HG03520 (cell line): ENCODE results near the gene SLC1A6.
"Not testable (repeated sequence)": the region's sequence is repeated elsewhere in the genome, so short reads cannot be mapped to it uniquely, and the experiment has no call there.

Source experiments
- ATAC-seq: cut with Tn5 transposase; IDR thresholded peaks from one replicate; pipeline ENCODE4 v1.9.1; 2021; ENCODE audit warnings: mild to moderate bottlenecking, moderate library complexity; ENCODE audit not compliant: unreplicated experiment

Gene SLC1A6

DNA sequence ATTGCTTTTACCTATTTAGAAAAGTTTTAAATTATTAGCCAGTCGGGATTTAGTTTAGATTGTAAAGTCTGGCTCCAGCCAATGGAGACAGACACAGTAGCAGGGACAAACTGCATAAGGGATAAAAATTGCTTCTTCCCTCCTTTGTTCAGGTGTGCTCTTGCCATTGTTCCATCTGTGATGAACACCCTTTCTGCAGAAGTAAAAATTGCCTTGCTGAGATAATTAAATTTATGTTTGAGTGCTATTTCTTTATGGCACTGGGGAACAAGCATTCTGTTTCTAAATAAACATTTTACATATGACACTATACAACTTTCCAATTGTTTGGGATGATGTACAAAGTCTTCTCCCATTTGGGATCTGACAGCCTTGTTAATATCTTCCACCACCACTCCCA is 20.4 kb downstream of the SLC1A6 start:
- ATAC-seq, result no peak

DNA sequence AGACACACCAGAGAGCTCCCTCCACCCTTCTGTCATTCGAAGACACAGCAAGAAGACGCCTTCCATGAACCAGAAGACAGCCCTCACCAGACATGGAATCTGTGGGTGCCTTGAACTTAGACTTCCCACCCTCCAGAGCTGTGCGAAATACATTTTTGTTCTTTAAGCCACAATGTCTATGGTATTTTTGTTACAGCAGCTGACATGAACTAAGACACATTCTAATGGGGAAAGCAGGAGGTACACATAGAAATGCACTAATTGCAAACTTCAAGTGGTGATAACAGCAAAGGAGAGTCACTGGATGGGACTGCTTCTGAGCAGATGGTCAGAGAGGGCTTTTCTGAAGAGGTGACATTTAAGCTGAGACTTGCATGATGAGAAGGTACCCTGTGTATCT is 22.2 kb downstream of the SLC1A6 start:
- ATAC-seq, result no peak

DNA sequence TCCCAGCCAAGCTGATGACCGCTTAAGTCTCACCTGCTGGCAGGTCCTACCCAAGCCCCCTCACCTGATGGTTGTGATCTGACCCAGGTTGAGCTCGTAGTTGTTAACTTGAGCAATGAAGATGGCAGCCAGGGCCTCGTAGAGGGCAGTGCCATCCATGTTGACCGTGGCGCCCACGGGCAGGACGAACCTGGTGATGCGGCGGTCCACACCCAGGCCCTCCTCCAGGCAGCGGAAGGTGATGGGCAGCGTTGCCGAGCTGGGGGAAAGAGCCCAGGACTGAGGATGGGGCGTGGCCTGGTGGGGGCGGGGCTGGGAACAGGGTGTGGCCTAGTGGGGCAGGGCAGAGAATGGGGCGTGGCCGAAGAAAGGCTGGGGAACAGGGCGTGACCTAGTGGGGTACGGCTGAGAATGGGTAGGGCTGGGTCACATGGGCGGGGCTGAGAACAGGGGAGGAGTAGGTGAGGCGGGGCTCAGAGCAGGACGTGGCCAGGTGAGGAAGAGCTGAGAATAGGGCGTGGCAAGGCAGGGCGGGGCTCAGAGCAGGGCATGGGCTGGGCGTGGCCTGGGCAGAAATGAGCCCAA is 25.5 kb downstream of the SLC1A6 start:
- ATAC-seq, result no peak

DNA sequence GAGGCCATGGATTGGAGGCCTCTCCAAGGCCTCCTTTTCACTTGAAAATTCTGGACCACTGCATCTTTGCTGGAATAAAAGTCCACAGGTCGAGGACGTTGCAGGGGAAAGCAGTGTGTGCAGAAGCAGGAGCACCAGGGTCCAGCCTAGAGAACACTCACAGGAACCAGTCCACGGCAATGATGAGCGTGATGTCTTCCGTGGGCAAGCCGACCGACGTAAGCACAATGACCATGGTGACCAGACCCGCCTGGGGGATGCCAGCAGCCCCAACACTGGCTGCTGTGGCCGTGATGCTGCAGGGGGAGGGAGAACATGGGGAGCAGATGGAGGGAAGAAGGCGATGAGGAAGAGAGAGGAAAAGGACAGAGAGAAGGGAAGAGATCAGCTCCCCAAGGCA is 26.9 kb downstream of the SLC1A6 start:
- no peak for ATAC-seq

DNA sequence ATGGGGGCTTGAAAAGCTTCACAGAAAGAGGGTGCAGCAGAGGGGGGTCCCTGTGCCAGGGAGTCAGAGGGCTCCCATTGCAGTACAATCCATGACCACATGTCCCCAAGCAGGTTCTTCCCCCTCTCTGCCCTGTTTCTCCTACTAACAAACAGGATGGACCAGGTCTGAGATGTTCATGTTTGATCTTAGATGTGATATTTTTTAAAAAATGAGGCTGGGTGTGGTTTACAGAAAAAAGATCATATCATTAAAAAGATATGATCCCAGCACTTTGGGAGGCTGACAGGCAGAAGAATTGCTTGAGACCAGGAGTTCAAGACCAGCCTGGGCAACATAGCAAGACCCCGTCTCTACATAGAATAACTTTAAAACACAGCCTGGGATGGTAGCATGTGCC is 29.2 kb downstream of the SLC1A6 start:
- ATAC-seq, result no peak

DNA sequence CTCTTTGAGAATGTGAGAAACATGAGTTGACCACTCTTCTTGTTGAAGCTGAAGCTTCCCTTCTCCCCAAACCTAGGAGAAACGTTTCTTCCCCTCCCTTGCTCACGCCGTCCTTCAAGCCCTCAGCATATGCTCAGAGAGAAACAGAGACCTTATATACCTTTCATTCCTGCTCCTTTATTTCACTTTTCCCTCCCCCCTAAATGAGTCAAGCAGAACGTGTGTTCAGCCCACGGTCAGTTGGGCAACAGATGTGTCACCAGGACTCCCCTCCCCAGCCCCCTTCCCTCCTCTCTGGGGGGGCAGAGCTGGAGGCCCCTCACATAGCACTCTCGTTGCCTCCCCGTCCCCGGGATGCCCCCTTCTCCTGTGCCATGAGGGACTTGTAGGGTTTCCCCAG is 29.8 kb downstream of the SLC1A6 start:
- no peak for ATAC-seq

DNA sequence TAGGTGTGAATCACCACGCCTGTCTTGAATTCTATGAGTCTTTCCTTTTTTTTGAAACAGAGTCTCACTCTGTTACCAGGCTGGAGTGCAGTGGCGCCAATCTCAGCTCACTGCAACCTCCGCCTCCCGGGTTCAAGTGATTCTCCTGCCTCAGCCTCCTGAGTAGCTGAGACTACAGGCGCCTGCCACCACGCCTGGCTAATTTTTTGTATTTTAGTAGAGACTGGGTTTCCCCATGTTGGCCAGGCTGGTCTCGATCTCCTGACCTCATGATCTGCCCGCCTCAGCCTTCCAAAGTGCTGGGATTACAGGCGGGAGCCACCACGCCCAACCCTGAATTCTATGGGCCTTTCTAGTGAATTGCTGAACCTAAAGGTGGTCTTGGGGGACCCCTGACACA is 30.3 kb downstream of the SLC1A6 start:
- not testable (repeated sequence) for ATAC-seq

DNA sequence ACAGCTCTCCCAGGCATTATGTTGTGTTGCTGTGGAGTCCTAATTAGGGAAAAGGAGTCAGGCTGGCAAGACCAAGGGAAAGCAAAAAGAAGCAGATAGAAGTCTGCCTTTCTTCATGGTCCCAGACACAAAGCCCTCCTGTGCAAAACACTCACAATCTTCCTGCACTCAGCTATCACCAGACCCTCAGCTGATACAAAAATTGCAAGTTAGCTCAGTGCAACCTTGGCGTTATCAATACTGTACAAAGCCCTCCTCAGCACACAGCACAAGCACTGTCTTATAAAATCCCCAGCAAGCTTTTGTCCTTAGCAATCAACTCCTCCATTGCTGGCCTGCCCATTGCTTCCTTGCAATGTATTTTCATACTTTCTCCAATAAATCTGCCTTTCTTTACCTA is 35.2 kb downstream of the SLC1A6 start:
- no peak for ATAC-seq

DNA sequence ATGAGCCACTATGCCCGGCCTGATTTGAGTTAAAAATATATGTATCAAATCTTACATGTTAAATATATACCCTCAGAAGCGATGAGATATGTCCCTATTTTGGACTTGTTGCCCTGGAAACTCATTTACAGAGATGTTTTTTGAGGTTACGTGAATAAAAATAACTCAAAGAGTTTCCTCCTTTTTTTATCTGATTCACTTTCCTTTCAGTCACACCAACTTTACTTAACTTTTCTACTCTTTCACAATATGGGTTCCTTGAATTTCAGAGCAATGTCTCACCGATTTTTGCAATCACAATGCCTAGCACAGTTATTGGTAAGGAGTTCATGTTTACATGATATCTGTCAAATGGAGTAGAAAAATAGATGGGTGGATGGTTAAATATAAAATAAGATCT is 36.1 kb downstream of the SLC1A6 start:
- ATAC-seq, result no peak

DNA sequence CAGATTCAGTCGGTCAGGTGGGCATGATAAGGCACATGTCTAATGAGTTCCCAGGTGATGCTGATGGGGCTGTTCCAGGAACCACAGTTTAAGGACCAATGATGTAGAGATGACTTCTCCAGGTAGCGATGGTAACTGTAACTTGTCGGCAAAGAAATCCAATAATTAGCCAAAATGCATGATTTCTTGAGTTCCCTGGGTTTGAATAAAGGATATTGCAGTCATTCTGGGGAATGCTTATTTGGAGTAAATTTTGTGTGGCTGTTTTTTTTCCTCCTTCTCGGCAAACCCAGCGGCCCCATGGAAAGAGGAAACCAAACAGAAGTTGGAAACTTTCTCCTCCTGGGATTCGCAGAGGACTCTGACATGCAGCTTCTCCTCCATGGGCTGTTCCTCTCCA is 38.5 kb downstream of the SLC1A6 start, which contains the start of gene OR7C2:
TSS of gene OR7C2 (plus strand) at position 301 of the 400 bp plus-strand sequence. CDS start at position 301, 0 bp downstream.
- no peak for ATAC-seq

DNA sequence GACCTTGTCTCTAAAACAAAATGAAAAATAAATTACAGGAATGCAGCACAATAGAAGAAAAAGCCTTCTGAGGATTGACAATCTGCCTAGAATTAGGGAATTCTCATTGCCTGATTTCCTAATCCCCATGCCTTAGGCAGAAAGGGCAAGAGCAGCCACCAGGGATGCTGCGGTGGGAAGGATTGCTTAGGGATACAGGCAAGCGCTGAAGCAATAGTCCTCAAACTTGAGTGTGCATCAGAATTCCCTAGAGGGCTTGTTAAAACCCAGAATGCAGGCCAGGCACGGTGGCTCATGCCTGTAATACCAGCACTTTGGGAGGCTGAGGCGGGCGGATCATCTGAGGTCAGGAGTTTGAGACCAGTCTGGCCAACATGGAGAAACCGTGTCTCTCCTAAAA is 39.4 kb downstream of the SLC1A6 start:
- no peak for ATAC-seq

DNA sequence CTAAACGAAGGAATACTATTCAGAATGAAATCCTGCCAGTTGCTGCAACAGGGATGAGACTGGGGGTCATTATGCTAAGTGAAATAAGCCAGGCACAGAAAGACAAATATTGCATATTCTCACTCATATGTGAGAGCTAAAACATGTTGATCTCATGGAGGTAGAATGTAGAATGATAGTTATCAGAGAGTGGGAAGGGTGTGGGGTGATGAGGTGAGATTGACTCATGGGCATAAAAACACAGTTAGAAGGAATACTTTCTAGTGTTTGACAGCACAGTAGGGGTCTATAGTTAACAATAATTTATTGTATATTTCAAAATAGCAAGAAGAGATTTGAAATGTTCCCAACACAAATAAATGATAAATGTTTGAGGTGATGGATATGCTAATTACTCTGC is 46.2 kb downstream of the SLC1A6 start:
- ATAC-seq, result no peak

DNA sequence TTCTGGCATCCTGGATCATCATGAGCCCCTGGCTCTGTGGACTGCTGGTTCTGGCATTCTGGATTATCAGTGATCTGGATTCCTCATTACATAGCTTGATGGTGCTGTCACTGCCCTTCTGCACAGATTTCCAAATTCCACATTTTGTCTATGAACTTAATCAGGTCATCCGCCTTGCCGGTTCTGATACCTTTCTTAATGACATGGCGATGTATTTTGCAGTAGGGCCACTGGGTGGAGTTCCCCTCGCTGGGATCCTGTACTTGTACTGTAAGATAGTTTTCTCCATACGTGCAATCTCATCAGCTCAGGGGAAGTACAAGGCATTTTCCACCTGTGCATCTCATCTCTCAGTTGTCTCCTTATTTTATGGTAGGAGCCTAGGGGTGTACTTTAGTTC is 62.8 kb downstream of the SLC1A6 start:
- ATAC-seq, result no peak

DNA sequence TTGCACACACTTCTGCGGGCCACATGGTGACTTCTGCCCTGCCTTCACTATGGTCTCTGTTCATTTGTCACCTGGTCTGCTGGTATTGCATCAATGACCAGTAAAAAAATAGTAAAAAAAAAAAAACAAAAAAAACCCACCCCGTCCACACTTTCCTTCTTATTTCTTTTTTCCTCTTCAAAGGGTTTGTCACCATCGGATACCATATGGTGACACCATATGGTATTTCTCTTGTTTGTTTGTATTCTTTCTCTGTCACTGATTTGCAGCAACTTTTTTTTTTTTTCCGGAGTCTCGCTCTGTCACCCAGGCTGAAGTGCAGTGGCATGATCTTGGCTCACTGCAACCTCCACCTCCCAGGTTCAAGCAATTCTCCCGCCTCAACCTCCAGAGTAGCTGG is 64.5 kb downstream of the SLC1A6 start:
- no peak for ATAC-seq

DNA sequence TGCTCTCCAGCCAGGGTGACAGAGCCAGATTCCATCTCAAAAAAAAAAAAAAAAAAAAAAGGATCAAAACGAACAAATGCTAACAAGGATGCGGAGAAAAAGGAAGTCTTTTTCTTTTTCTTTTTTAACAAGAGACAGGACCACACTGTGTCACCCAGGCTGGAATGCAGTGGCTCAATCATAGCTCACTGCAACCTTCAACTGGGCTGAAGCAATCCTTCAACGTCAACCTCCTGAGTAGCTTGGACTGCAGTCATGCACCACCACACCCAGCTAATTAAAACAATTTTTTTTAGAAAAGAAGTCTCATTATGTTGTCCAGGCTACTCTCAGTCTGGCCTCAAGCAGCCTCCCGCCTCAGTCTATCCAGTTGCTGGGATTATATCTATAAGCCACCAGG is 73.0 kb downstream of the SLC1A6 start:
- ATAC-seq, result no peak

DNA sequence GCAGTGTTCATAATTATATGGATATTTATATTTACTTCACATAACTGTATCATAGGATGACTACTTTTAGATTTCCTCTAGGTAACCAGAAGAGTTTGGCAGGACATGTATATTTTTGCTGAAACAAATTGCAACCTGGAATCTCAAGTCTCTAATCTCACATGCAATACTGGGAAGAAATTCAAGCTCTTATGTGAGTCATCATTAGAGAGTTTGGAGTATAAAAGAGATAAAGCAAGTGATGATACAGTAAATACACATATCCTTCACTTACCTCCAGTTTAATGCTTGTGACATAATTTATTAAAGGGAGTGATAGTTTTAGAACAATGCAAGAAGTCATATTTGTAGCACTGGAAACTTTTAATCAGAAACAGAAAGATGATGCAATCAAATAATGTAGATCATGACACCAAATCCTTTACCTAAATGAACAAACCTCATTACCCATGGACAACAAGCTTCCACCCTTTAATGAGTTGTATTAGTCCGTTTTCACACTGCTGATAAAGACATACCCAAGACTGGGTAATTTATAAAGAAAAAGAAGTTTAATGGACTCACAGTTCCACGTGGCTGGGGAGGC is 77.9 kb downstream of the SLC1A6 start:
- ATAC-seq, result no peak
